ENCODE data around the gene ARHGAP15.

Gene ARHGAP15

DNA sequence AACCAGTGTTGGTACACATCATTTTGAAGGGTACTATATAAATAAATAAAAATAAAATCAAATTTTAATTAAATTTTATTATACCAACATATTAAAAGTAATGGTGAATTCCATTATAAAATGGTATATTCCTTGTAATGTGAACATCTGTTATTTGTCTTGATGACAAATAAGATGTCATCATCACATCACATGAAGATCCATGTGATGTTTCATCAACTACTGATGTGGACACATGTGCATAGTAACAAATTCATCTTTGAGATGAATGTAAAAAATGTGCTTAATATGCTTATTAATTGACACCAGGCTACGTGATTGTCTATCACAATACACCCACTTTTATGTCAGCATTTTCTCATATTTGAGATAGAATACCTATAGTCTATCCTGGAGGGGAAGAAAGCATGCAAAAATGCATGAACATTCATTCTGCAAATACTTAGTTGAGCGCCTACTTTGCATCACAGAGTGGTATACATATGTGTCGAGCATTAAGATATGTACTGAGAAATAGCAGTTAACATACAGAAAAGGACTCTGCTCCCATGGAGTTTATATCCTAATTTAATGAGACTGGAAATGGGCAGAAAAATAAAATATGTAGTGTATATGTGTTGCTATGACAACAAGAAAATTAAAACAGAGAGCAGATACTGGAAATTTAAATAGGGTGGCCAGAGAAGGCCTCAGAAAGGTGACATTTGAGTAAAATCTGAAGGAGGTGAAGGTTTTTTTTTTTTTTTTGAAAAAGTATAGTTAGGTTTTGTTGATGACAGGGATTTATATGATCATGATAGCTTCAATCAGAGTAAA lies 281.1 kb downstream of the ARHGAP15 start:
- Histone ChIP-seq H3F3A (ENCODE audit: insufficient read depth, low read length) (no peaks in the 10 kb centered on the region), H3K36me3 (ENCODE audit: insufficient read depth, low read length) (no peaks in the 10 kb centered on the region), H3K79me2 (ENCODE audit: insufficient read depth, low read length) (no peaks in the 10 kb centered on the region), H2AFZ (ENCODE audit: low read length) (no peak overlapping the region), H3K4me2 (ENCODE audit: low read length) (no peak overlapping the region), H3K27me3 (ENCODE audit: insufficient read depth, low read length) (no peaks in the 10 kb centered on the region), H3K4me3 (ENCODE audit: low read depth, low read length, poor library complexity, severe bottlenecking) (no peak overlapping the region), H3K9me3 (ENCODE audit: low read length) (no peaks in the 10 kb centered on the region), H3K9me2 (ENCODE audit: low read depth, low read length) (no peaks in the 10 kb centered on the region), H3K27ac (ENCODE audit: low read depth, low read length, poor library complexity, severe bottlenecking) (no peak overlapping the region), H4K20me1 (ENCODE audit: insufficient read depth, low read length) (no peaks in the 10 kb centered on the region), H3K9ac (ENCODE audit: low read length) (no peak overlapping the region), H3K4me1 (ENCODE audit: insufficient read depth, low read length, severe bottlenecking) (no peaks in the 10 kb centered on the region)
- TF ChIP-seq, protein P1, sequence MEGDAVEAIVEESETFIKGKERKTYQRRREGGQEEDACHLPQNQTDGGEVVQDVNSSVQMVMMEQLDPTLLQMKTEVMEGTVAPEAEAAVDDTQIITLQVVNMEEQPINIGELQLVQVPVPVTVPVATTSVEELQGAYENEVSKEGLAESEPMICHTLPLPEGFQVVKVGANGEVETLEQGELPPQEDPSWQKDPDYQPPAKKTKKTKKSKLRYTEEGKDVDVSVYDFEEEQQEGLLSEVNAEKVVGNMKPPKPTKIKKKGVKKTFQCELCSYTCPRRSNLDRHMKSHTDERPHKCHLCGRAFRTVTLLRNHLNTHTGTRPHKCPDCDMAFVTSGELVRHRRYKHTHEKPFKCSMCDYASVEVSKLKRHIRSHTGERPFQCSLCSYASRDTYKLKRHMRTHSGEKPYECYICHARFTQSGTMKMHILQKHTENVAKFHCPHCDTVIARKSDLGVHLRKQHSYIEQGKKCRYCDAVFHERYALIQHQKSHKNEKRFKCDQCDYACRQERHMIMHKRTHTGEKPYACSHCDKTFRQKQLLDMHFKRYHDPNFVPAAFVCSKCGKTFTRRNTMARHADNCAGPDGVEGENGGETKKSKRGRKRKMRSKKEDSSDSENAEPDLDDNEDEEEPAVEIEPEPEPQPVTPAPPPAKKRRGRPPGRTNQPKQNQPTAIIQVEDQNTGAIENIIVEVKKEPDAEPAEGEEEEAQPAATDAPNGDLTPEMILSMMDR (IDR thresholded peaks at IDR 0.05; ENCODE audit: low read length): no peak
- no peak for TF ChIP-seq EZH2 (IDR thresholded peaks at IDR 0.05; ENCODE audit: borderline replicate concordance, low read length)

DNA sequence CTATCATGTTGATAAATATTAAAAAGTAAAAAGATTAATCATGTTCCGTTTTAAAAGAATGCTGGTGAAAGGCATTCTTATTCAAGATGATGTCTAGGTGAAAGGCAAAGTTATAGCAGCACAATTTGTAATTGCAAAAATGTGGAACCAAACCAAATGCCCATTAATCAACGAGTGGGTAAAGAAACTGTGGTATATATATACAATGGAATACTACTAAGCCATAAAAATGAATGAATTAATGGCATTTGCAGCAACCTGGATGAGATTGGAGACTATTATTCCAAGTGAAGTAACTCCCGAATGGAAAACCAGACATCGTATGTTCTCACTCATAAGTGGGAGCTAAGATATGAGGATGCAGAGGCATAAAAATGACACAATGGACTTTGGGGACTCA lies 286.4 kb downstream of the ARHGAP15 start:
- TF ChIP-seq, protein P1 (IDR thresholded peaks at IDR 0.05; ENCODE audit: low read length): no peak
- TF ChIP-seq EZH2 (IDR thresholded peaks at IDR 0.05; ENCODE audit: borderline replicate concordance, low read length): no peak
- H3K9ac ChIP-seq (ENCODE audit: low read length): no peak overlapping the region
- no peaks in the 10 kb centered on the region for H4K20me1 ChIP-seq (ENCODE audit: insufficient read depth, low read length)
- no peak overlapping the region for H2AFZ ChIP-seq (ENCODE audit: low read length)
- H3K79me2 ChIP-seq (ENCODE audit: insufficient read depth, low read length): no peaks in the 10 kb centered on the region
- no peaks in the 10 kb centered on the region for H3F3A ChIP-seq (ENCODE audit: insufficient read depth, low read length)
- no peaks in the 10 kb centered on the region for H3K4me1 ChIP-seq (ENCODE audit: insufficient read depth, low read length, severe bottlenecking)
- H3K36me3 ChIP-seq (ENCODE audit: insufficient read depth, low read length): no peaks in the 10 kb centered on the region
- H3K9me2 ChIP-seq (ENCODE audit: low read depth, low read length): no peaks in the 10 kb centered on the region
- no peaks in the 10 kb centered on the region for H3K27me3 ChIP-seq (ENCODE audit: insufficient read depth, low read length)
- no peak overlapping the region for H3K4me2 ChIP-seq (ENCODE audit: low read length)
- H3K27ac ChIP-seq (ENCODE audit: low read depth, low read length, poor library complexity, severe bottlenecking): no peak overlapping the region
- H3K4me3 ChIP-seq (ENCODE audit: low read depth, low read length, poor library complexity, severe bottlenecking): no peak overlapping the region
- H3K9me3 ChIP-seq (ENCODE audit: low read length): no peaks in the 10 kb centered on the region

DNA sequence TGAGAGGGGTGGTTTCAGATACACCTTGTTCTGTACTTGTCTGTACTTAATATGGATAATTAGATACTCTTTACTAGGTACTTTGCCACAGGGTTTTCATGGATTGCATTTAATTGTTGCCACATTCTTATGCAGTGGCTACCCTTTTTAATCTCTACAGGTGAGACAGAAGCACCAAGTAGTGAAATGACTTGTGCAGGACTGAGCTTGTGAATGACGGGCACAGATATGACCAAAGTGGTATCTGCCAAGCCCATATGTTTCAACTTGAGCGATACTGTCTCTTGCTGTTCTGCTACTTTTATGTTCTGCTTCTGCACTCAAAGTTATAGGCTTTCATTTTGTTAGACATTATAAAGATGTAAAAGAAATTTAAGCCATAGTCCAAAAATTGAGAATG lies 288.2 kb downstream of the ARHGAP15 start:
- Histone ChIP-seq H3K4me1 (ENCODE audit: insufficient read depth, low read length, severe bottlenecking) (no peaks in the 10 kb centered on the region), H3K9me3 (ENCODE audit: low read length) (no peaks in the 10 kb centered on the region), H3K27ac (ENCODE audit: low read depth, low read length, poor library complexity, severe bottlenecking) (no peak overlapping the region), H2AFZ (ENCODE audit: low read length) (no peak overlapping the region), H3K9ac (ENCODE audit: low read length) (no peak overlapping the region), H3K4me3 (ENCODE audit: low read depth, low read length, poor library complexity, severe bottlenecking) (no peak overlapping the region), H3K4me2 (ENCODE audit: low read length) (no peak overlapping the region), H4K20me1 (ENCODE audit: insufficient read depth, low read length) (no peaks in the 10 kb centered on the region), H3F3A (ENCODE audit: insufficient read depth, low read length) (no peaks in the 10 kb centered on the region), H3K79me2 (ENCODE audit: insufficient read depth, low read length) (no peaks in the 10 kb centered on the region), H3K9me2 (ENCODE audit: low read depth, low read length) (no peaks in the 10 kb centered on the region), H3K36me3 (ENCODE audit: insufficient read depth, low read length) (no peaks in the 10 kb centered on the region), H3K27me3 (ENCODE audit: insufficient read depth, low read length) (no peaks in the 10 kb centered on the region)
- TF ChIP-seq, protein P1 (IDR thresholded peaks at IDR 0.05; ENCODE audit: low read length): no peak
- no peak for TF ChIP-seq EZH2 (IDR thresholded peaks at IDR 0.05; ENCODE audit: borderline replicate concordance, low read length)
